Embryonic facial prominence (tissue), 1 donor: ENCODE results near the gene NOTCH2.
"Not testable (repeated sequence)": the region's sequence is repeated elsewhere in the genome, so short reads cannot be mapped to it uniquely, and the experiment has no call there.

ENCODE experiments used
- DNase-seq: peaks from one replicate; pipeline ENCODE4 v3.0.0-alpha.2; 2016; ENCODE audit errors: extremely low spot score

Gene NOTCH2

DNA sequence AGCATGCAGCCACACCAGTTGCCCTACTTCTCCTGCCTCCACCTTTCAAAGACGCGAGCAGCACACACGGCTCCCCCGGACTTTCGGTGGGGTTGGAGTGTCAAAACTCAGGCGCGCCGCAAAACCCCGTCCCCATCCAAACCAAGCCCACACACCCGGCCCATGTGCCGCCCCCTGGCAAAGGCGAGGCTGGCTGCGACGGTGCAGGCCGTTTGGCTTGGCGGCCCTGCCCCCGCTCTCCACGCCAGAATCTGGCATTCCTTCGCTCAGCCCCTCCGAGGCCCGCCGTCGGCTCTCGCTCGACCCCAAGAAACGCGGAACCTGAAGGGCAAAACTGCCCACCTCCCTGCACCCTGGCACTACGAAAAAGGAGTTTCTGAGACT is 787 bp downstream of the NOTCH2 start:
- not testable (repeated sequence) for DNase-seq

DNA sequence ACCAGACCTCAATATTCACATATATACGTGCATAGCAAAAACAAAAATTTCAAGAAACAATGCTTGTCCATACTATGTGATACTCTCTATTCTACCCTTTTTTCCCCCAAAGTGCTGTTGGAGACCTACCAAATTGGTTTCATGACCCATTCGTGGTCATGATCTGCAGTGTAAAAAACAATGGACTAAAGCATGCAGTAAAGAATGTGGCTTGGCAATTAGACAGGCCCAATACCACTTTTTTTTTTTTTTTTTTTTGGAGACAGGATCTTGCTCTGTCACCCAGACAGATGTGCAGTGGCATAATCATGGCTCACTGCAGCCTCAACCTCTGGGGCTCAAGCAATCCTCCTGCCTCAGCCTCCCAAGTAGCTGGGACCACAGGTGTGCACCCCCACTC is 21.3 kb downstream of the NOTCH2 start:
- not testable (repeated sequence) for DNase-seq

DNA sequence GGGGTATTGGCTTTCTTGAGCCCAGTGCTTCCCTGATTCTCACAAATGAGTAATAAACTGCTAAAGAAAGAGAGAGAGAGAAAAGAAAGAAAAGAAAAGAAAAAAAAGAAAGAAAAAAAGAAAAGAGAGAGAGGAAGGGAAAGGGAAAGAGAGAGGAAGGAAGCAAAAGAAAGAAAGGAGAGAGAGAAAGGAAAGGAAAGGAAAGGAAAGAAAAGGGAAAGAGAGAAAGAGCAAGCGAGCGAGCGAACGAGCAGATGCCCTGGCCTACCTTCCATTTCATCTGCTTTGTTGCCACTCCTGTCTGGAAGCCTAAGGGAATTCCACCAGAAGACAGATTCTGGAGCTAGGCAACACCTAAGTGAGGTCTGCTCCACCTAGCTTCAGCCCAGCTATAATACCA is 27.7 kb downstream of the NOTCH2 start:
- DNase-seq: not testable (repeated sequence)

DNA sequence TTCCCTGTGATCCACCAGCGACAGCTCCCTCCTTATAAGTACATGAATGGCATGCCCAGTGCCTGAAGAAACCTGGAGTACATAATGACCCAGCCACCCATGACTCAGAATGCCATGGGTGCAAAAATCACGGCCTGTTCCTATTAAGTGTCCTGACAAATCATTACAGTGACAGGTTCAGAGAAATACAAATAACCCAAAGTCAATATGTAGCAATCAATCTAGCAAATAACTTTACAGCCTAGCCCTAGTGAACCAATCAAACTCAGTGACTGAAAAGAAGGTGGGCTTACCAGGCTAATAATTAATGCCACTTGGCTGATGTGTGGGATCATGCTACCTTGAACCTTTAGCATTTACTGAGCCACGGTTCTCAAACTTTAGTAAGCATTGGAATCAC is 37.2 kb downstream of the NOTCH2 start:
- not testable (repeated sequence) for DNase-seq

DNA sequence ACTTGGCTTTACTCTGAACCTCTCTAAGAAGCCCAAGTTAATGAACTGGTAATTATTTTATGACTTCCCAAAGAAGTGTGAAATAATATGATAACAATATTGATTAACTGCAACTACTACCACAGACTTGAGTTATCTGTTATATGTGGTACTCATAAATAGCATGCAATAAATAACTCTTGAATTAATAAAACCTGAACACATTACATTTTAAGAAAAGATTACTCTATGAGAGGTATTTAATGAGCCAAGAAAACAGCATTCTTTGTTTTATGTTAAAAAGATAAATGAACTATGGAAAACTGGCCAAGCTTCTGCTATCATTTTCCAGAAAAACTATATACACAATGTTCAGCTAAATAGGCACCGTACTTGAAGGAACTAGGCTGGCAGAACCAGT is 45.7 kb downstream of the NOTCH2 start:
- DNase-seq: not testable (repeated sequence)

- not testable (repeated sequence) for DNase-seq
These were observed 54.5 kb downstream of the NOTCH2 start for GRCh38 chr1:120014978-120015377.

DNA sequence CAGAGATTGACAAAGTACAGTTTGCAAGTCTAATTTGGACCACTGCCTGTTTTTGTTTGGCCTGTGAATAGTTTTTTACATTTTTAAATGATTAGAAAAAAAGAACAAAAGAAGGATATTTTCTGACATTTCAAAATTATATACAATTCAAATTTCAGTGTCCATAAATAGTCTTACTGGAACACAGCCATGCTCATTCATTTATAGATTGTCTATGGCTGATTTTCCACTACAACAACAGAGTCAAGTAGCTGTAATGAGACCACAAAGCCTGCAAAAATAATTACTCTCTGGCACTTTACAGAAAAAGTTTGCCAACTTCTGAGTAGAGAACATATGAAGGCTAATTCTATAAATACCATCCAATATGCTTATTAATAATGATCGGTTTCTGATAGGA is 61.1 kb downstream of the NOTCH2 start:
- DNase-seq: not testable (repeated sequence)

DNA sequence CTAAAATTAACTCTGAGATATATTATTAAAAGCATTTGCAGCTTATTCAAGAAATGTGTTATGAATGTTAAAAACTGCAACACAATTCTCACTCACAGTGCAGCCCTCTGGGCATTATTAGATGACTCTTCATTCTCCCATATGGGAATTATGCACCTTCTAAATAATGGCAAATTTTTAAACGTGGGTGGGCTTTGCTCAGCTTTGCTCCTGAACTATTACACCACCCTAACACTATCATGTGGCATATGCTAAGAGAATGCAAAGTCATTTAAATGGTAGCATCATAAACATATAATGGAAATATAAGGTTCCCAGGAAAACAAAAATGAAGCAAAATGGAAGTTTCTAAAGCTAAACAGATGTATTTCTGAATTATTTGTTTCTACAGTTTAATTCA is 61.6 kb downstream of the NOTCH2 start:
- not testable (repeated sequence) for DNase-seq

- DNase-seq: not testable (repeated sequence)
These were observed 68.4 kb downstream of the NOTCH2 start for GRCh38 chr1:120001035-120001434.

GRCh38 chr1:119996731-119997312 is 72.6 kb downstream of the NOTCH2 start:
- DNase-seq: not testable (repeated sequence)

DNA sequence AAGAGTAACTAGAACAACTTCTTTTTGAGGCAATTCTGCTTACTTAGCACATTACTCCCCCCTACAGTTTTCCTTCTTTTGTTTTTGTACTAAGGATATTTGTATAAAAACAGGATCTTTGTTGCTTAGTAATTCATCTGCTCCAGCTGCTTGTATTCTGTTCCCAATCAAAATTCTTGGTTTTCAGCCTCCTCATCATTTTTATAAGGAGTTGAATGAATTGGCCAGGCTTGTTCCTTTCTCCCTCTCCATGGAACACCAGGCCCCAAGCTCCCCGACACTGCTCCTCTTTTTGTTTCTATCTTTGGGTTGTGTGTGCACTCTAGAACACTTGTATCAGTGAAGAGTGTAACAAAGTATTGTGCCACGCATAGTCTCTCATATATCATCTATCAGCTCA is 73.5 kb downstream of the NOTCH2 start:
- peak; percentile 24 for DNase-seq

DNA sequence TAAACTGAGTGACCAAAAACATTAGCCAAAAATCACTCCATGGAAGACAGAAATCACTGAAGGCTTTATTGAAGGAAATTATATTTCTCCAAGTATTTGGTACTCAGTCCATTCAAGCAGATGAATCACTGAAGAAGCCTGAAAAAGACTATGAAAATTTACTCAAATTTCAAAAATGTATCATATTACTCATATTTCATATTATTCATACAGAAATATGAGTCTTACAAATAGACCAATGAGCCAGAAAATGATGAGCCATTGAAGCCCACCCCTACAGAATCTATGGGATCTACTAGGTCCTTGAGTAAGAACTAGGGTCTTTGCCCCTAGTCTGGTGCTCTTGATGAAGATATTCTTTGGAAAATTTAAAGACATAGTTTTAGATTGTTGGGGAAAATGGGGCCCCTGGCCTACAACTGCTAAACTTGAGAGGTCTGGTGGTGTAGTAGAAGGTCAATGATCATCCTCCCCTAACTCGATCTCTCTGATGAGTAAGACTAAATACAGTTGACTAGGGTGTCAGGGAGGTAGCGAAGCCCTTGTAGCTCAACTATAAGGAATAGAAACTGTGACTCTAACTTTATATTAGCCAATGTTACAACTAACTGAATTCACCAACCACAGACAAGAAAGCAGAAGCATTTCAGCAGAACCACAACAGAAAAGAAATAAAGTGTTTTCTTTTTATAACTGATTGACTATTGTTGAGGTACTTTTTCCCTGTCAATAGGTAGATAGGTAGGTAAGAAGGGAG is 81.0 kb downstream of the NOTCH2 start:
- no peak for DNase-seq

GRCh38 chr1:119987686-119988085 is 81.8 kb downstream of the NOTCH2 start:
- no peak for DNase-seq

- DNase-seq: no peak
These were observed 82.3 kb downstream of the NOTCH2 start for GRCh38 chr1:119987112-119987511.

DNA sequence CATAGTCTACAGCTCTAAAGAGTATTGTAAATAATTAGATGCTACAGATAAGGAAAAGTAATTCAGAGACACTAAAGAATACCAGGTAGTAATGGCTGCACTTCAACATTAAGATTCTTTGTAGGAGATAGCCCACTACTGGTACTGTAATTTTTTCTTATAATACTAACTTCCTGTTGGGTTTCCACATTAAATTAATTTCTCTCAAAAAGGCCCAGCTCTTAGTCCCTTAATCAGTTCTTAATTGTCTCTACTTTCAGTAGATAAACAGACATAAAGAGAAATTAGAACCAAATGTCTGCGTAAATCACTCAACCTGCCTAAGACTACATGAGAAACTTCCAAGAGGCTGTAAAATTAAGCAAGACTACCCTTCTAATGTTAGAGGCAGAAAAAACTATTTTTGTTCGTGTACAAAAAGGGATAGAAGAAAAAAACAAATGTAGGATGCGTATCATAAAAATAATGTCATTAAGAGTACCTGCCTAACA is 83.4 kb downstream of the NOTCH2 start:
- DNase-seq: no peak

GRCh38 chr1:119984771-119985170 is 84.7 kb downstream of the NOTCH2 start:
- DNase-seq: no peak

DNA sequence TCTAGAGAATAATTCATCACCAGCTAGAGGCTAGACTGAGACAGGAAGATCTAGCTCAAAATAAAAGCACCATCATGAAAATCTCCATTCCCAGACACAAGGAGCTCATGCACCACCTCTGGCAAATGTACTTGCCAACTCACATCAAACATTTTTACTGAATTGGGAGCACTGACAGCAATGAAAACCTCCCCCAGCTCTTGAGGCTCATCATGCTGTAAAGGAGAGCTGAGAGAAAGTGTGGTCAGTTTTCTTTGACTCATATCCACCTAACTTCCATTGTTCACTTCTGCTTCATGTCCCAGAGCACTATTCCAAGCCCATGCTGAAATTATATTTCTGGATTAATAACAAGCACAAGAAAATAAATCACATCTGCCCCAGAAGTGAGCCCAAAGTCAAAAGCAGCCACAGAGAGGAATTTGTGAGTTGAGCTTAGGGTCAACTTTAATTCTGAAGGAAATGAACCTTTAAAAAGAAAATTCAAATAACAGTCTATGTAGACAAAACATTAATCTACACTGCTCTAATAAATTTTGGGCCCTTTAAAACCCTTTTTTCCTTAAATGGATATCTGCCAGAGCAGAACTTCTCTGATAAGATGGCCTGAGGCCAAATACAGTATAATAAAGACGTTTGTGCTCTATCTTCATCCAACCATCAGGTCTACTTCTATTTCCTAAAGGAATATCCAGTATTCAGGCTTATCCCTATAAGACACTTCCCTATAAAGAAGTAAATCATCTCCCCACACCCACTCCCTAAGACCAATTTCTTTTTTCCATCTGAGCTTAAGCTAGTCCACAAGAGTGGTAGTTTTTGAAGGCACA is 87.3 kb downstream of the NOTCH2 start:
- no peak for DNase-seq

DNA sequence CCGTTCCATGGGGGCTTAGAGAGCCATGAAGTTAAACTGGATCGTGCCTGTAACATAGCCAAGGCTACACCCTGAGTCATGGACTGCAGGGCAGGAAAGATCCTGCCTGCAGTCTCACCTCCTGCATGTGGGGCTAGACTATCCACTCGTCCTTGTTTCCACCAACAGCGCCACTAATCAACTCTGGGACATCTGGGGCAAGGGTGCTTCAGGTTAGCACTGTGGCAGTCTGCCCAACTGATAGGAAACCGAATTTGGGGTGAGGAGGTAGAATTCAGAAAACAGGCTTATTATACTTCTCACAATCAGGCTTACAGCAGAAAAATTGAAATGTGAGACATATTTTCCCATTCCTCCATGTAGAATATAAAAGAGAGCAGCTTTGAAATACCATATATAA is 88.0 kb downstream of the NOTCH2 start:
- DNase-seq: no peak

- DNase-seq: no peak
These were observed 91.4 kb downstream of the NOTCH2 start for GRCh38 chr1:119978018-119978505.

GRCh38 chr1:119977113-119977736 is 92.2 kb downstream of the NOTCH2 start:
- DNase-seq: not testable (repeated sequence)

- DNase-seq: not testable (repeated sequence)
These were observed 93.7 kb downstream of the NOTCH2 start for GRCh38 chr1:119975582-119976254.
